Vagina (tissue), 2 donors: ENCODE data around the gene PACRG. TPM values are rescaled to one million over a fixed set of nuclear protein-coding genes. Genes with fewer than 3 reads are reported as not detected.

ENCODE experiments used
- DNase-seq, 2 donors: peaks; one replicate each; pipeline ENCODE4 v3.0.0-alpha.2; 2017; ENCODE audit errors: extremely low spot score in 2 of 2
- H3K27ac ChIP-seq: fragments of 200-600 bp; sonication (generic); one replicate; pipeline ENCODE4 v1.5.1; 2019
- H3K27me3 ChIP-seq: fragments of 200-600 bp; sonication (generic); one replicate; pipeline ENCODE4 v1.5.1; 2019
- H3K36me3 ChIP-seq, 2 donors: fragments of 200-600 bp; sonication (generic); one replicate each; pipeline ENCODE4 v1.5.1; 2017 to 2019
- H3K4me1 ChIP-seq: fragments of 200-600 bp; sonication (generic); one replicate; pipeline ENCODE4 v1.5.1; 2019
- H3K4me3 ChIP-seq, 2 donors: fragments of 200-600 bp; sonication (generic); 1 replicate in 1 of 2; 2 replicates in 1 of 2; pipeline ENCODE4 v1.5.1; 2016 to 2019
- H3K9me3 ChIP-seq: fragments of 200-600 bp; sonication (generic); one replicate; pipeline ENCODE4 v1.5.1; 2019
- CTCF ChIP-seq, 3 experiments: fragments of 450-650 bp in 2 of 3; fragments of 200-600 bp in 1 of 3; sonication (generic) in 1 of 3; IDR thresholded peaks; one replicate each; pipeline ENCODE4 v1.5.1; 2017 to 2019; ENCODE audit warnings: antibody characterized with exemption in 3 of 3, mild to moderate bottlenecking in 2 of 3, moderate library complexity in 2 of 3
- POLR2A ChIP-seq, 2 donors: fragments of 450-650 bp; IDR thresholded peaks; one replicate each; pipeline ENCODE4 v1.6.1; 2017; ENCODE audit warnings: antibody characterized with exemption in 2 of 2, mild to moderate bottlenecking in 2 of 2, moderate library complexity in 2 of 2
- POLR2AphosphoS5 ChIP-seq, 2 donors: sonication (generic); formaldehyde crosslinking; IDR thresholded peaks; one replicate each; pipeline ENCODE4 v1.9.0; 2017; ENCODE audit warnings: antibody characterized with exemption in 2 of 2, mild to moderate bottlenecking in 2 of 2, low read depth in 1 of 2; ENCODE audit not compliant: insufficient read depth in 1 of 2
- intact Hi-C: fragments of 100-400 bp; cut with DNase I; formaldehyde crosslinking; loops from one replicate; pipeline ENCODE4 v1.15.1; 2023
- total RNA-seq: library from RNA; depleted of rRNA; stranded (reverse); fragments of >200 nt; gene quantifications from one replicate; pipeline ENCODE4 v1.2.3, GENCODE V29; 2016

PACRG gene
- total RNA-seq, 1 donor from 2014 or later: not detected

GRCh38 chr6:162887981-162888689 is 160.4 kb downstream of the PACRG start:
- TF ChIP-seq POLR2AphosphoS5 (IDR thresholded peaks at IDR 0.05; ENCODE audit: insufficient read depth in 1 of 2, low read depth in 1 of 2) (no peak), CTCF (IDR thresholded peaks at IDR 0.05) (no peak), POLR2A (IDR thresholded peaks at IDR 0.05) (no peak)
- intact Hi-C loops: no loop called here

GRCh38 chr6:162889303-162889702 is 161.5 kb downstream of the PACRG start:
- H3K36me3 ChIP-seq: no peaks in the 10 kb centered on the region
- no peak for TF ChIP-seq CTCF (IDR thresholded peaks at IDR 0.05)
- TF ChIP-seq POLR2A (IDR thresholded peaks at IDR 0.05): no peak
- no peak for TF ChIP-seq POLR2AphosphoS5 (IDR thresholded peaks at IDR 0.05; ENCODE audit: insufficient read depth in 1 of 2, low read depth in 1 of 2)
- peaks cover 18% of the 10 kb centered on the region for H3K4me1 ChIP-seq
- no peak overlapping the region for H3K27ac ChIP-seq
- DNase-seq: no peak
- no peak overlapping the region for H3K4me3 ChIP-seq
- no peaks in the 10 kb centered on the region for H3K9me3 ChIP-seq
- no peaks in the 10 kb centered on the region for H3K27me3 ChIP-seq
- intact Hi-C loops: no loop called here

More at GRCh38 chr6:162887981-162888689, 160.4 kb downstream of the PACRG start:
- H3K9me3 ChIP-seq: no peaks in the 10 kb centered on the region
- peaks cover 18% of the 10 kb centered on the region for H3K4me1 ChIP-seq
- no peaks in the 10 kb centered on the region for H3K36me3 ChIP-seq
- DNase-seq: no peak
- no peak overlapping the region for H3K4me3 ChIP-seq
- no peak overlapping the region for H3K27ac ChIP-seq
- H3K27me3 ChIP-seq: no peaks in the 10 kb centered on the region

- Histone ChIP-seq H3K27me3 (no peaks in the 10 kb centered on the region), H3K9me3 (no peaks in the 10 kb centered on the region), H3K27ac (no peak overlapping the region), H3K4me1 (no peaks in the 10 kb centered on the region), H3K4me3 (no peak overlapping the region), H3K36me3 (no peaks in the 10 kb centered on the region)
- no peak for DNase-seq
- intact Hi-C loops: no loop called here
- TF ChIP-seq CTCF (IDR thresholded peaks at IDR 0.05): no peak
- TF ChIP-seq POLR2A (IDR thresholded peaks at IDR 0.05): no peak
- TF ChIP-seq POLR2AphosphoS5 (IDR thresholded peaks at IDR 0.05; ENCODE audit: insufficient read depth in 1 of 2, low read depth in 1 of 2): no peak
Observed at GRCh38 chr6:162898011-162898410, 170.2 kb downstream of the PACRG start.

GRCh38 chr6:162899148-162899547 is 171.4 kb downstream of the PACRG start:
- H3K4me1 ChIP-seq: no peaks in the 10 kb centered on the region
- TF ChIP-seq POLR2AphosphoS5 (IDR thresholded peaks at IDR 0.05; ENCODE audit: insufficient read depth in 1 of 2, low read depth in 1 of 2) (no peak), POLR2A (IDR thresholded peaks at IDR 0.05) (no peak)
- no peaks in the 10 kb centered on the region for H3K36me3 ChIP-seq
- intact Hi-C loops: no loop called here
- no peak overlapping the region for H3K4me3 ChIP-seq
- DNase-seq: no peak
- H3K27me3 ChIP-seq: no peaks in the 10 kb centered on the region
- no peaks in the 10 kb centered on the region for H3K9me3 ChIP-seq
- H3K27ac ChIP-seq: no peak overlapping the region

GRCh38 chr6:162900503-162900902 is 172.7 kb downstream of the PACRG start:
- TF ChIP-seq POLR2A (IDR thresholded peaks at IDR 0.05) (no peak), CTCF (IDR thresholded peaks at IDR 0.05) (no peak), POLR2AphosphoS5 (IDR thresholded peaks at IDR 0.05; ENCODE audit: insufficient read depth in 1 of 2, low read depth in 1 of 2) (no peak)
- Histone ChIP-seq H3K4me3 (no peak overlapping the region), H3K4me1 (no peaks in the 10 kb centered on the region), H3K36me3 (no peaks in the 10 kb centered on the region), H3K27me3 (no peaks in the 10 kb centered on the region), H3K27ac (no peak overlapping the region), H3K9me3 (no peaks in the 10 kb centered on the region)
- no peak for DNase-seq
- intact Hi-C loops: no loop called here
